ENCODE data around the gene ZNF175.

ZNF175 gene

GRCh38 chr19:51586103-51586728, 15.1 kb downstream of the ZNF175 start:
- DNase-seq (ENCODE audit: low read depth): no peak
- in situ Hi-C loops (cut with HindIII; ENCODE audit: low sequenced_read_pairs): no loop called here
- TF ChIP-seq CTCF (IDR thresholded peaks at IDR 0.05; ENCODE audit: low read depth, low read length, missing control alignments): no peak
- no peak overlapping the region for H3K4me3 ChIP-seq (ENCODE audit: low read depth, low read length)

- in situ Hi-C loops (cut with HindIII; ENCODE audit: low sequenced_read_pairs): no loop called here
- TF ChIP-seq CTCF (IDR thresholded peaks at IDR 0.05; ENCODE audit: low read depth, low read length, missing control alignments): no peak
- no peak overlapping the region for H3K4me3 ChIP-seq (ENCODE audit: low read depth, low read length)
- DNase-seq (ENCODE audit: low read depth): no peak
These were observed 15.7 kb downstream of the ZNF175 start for GRCh38 chr19:51586799-51587198.

DNA sequence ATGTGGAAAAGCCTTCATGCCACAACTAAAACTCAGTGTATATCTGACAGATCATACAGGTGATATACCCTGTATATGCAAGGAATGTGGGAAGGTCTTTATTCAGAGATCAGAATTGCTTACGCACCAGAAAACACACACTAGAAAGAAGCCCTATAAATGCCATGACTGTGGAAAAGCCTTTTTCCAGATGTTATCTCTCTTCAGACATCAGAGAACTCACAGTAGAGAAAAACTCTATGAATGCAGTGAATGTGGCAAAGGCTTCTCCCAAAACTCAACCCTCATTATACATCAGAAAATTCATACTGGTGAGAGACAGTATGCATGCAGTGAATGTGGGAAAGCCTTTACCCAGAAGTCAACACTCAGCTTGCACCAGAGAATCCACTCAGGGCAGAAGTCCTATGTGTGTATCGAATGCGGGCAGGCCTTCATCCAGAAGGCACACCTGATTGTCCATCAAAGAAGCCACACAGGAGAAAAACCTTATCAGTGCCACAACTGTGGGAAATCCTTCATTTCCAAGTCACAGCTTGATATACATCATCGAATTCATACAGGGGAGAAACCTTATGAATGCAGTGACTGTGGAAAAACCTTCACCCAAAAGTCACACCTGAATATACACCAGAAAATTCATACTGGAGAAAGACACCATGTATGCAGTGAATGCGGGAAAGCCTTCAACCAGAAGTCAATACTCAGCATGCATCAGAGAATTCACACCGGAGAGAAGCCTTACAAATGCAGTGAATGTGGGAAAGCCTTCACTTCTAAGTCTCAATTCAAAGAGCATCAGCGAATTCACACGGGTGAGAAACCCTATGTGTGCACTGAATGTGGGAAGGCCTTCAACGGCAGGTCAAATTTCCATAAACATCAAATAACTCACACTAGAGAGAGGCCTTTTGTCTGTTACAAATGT, 16.4 kb downstream of the ZNF175 start:
- TF ChIP-seq CTCF (IDR thresholded peaks at IDR 0.05; ENCODE audit: low read depth, low read length, missing control alignments): no peak
- DNase-seq (ENCODE audit: low read depth): no peak
- in situ Hi-C loops (cut with HindIII; ENCODE audit: low sequenced_read_pairs): no loop called here
- H3K4me3 ChIP-seq (ENCODE audit: low read depth, low read length): no peak overlapping the region

DNA sequence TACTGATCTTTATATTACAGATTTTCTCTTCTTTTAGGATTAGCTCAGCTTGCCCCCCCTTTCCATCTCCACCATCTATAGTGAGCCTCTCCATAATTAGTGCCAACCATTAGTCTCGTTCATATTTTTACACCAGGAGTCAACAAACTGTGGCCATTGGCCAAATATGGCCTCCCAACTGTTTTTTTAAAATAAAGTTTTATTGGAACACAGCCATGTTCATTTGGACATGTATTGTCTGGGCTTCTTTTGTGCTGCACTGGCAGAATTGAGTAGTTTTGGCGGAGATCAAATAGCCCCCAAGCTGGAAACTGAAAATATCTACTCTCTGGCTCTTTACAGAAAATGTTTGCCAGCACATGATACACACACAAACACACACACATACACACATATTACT, 18.4 kb downstream of the ZNF175 start:
- TF ChIP-seq CTCF (IDR thresholded peaks at IDR 0.05; ENCODE audit: low read depth, low read length, missing control alignments): no peak
- DNase-seq (ENCODE audit: low read depth): no peak
- in situ Hi-C loops (cut with HindIII; ENCODE audit: low sequenced_read_pairs): no loop called here
- no peak overlapping the region for H3K4me3 ChIP-seq (ENCODE audit: low read depth, low read length)

DNA sequence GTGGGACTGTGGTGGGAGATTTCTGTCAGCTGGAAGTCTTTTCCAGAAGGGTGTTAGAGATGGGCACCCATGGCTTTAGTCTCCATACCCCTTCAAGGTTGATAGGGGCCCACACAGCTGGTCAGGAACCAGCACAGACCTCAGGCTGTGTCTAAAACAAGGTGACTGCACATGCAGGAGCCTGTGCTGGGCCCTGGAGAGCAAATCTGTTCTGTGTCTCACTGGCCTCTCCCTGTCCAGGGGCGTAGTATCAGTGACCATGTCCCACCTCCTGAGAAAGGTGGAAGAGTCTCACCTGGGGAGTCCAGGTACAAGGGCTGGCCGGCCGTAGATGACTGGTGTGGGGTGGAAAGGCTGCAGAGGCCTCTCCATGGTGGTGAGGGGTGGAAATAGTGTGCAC, 19.4 kb downstream of the ZNF175 start:
- TF ChIP-seq CTCF (IDR thresholded peaks at IDR 0.05; ENCODE audit: low read depth, low read length, missing control alignments): no peak
- in situ Hi-C loops (cut with HindIII; ENCODE audit: low sequenced_read_pairs): no loop called here
- no peak overlapping the region for H3K4me3 ChIP-seq (ENCODE audit: low read depth, low read length)
- DNase-seq (ENCODE audit: low read depth): no peak

- TF ChIP-seq CTCF (IDR thresholded peaks at IDR 0.05; ENCODE audit: low read depth, low read length, missing control alignments): no peak
- H3K4me3 ChIP-seq (ENCODE audit: low read depth, low read length): no peak overlapping the region
- in situ Hi-C loops (cut with HindIII; ENCODE audit: low sequenced_read_pairs): no loop called here
- no peak for DNase-seq (ENCODE audit: low read depth)
These were observed 21.4 kb downstream of the ZNF175 start for GRCh38 chr19:51592521-51592920.
